Cardiac atrium fibroblast (primary cell): ENCODE results near the gene RPL5. TPM values are rescaled to one million over a fixed set of nuclear protein-coding genes. Genes with fewer than 3 reads are reported as not detected.

Source experiments
- total RNA-seq: library from RNA; depleted of rRNA; stranded (reverse); fragments of >200 nt; gene quantifications from 2 replicates; pipeline ENCODE4 v1.2.3, GENCODE V29; 2015

RPL5 gene
- 1,533 and 1,769 TPM in 2 replicates for total RNA-seq

GRCh38 chr1:92831762-92832536 lies at the start of gene RPL5:
RPL5 (plus strand) TSS chr1:92832040; CDS start chr1:92832115, 75 bp downstream.

GRCh38 chr1:92784639-92785500 lies 47.0 kb upstream of the RPL5 start, which contains the start of gene EVI5:
EVI5 (minus strand) TSS chr1:92785108; CDS start chr1:92736546, 48,562 bp downstream.

Other genes starting within 250 kb of the RPL5 start
- 55.1 and 55.6 TPM in 2 replicates for gene EVI5, start 46.9 kb upstream of the RPL5 start, total RNA-seq
- 10.3 and 11.5 TPM in 2 replicates for gene DIPK1A, start 129.4 kb downstream of the RPL5 start, total RNA-seq
- gene MTF2, start 247.2 kb downstream of the RPL5 start, total RNA-seq: 6.1 and 11.3 TPM in 2 replicates